NK-92 (cell line): Measurements from ENCODE around the gene SLC45A3.

ENCODE experiments used
- DNase-seq: peaks from one replicate; lab custom pipeline; 2025; ENCODE audit not compliant: unreplicated experiment; lab: John Stamatoyannopoulos, UW

Gene SLC45A3

GRCh38 chr1:205610901-205611466 lies 69.3 kb downstream of the SLC45A3 start:
- DNase-seq, result no peak

- DNase-seq, result no peak
Observed at GRCh38 chr1:205610036-205610435, 70.3 kb downstream of the SLC45A3 start.
